ENCODE measurements around the gene TMEM61.

The TMEM61 gene

DNA sequence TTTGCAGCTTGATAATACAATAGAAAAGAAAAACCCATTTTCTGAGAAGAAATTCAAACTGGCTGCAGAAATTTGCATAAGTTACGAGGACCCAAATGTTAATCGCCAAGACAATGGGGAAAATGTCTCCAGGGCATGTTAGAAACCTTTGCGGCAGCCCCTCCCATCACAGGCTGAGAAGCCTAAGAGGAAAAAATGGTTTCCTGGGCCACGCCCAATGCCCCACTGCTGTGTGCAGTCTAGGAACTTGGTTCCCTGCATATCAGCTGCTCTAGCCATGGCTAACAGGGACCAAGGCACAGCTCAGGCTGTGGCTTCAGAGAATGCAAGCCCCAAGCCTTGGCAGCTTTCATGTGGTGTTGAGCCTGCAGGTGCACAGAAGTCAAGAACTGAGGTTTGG lies 37.5 kb upstream of the TMEM61 start:
- H3K4me3 ChIP-seq (ENCODE audit: low read depth, low read length), result no peak overlapping the region
- TF ChIP-seq, protein P1, sequence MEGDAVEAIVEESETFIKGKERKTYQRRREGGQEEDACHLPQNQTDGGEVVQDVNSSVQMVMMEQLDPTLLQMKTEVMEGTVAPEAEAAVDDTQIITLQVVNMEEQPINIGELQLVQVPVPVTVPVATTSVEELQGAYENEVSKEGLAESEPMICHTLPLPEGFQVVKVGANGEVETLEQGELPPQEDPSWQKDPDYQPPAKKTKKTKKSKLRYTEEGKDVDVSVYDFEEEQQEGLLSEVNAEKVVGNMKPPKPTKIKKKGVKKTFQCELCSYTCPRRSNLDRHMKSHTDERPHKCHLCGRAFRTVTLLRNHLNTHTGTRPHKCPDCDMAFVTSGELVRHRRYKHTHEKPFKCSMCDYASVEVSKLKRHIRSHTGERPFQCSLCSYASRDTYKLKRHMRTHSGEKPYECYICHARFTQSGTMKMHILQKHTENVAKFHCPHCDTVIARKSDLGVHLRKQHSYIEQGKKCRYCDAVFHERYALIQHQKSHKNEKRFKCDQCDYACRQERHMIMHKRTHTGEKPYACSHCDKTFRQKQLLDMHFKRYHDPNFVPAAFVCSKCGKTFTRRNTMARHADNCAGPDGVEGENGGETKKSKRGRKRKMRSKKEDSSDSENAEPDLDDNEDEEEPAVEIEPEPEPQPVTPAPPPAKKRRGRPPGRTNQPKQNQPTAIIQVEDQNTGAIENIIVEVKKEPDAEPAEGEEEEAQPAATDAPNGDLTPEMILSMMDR (IDR thresholded peaks at IDR 0.05; ENCODE audit: borderline replicate concordance, insufficient read depth, low read depth, low read length), result no peak

DNA sequence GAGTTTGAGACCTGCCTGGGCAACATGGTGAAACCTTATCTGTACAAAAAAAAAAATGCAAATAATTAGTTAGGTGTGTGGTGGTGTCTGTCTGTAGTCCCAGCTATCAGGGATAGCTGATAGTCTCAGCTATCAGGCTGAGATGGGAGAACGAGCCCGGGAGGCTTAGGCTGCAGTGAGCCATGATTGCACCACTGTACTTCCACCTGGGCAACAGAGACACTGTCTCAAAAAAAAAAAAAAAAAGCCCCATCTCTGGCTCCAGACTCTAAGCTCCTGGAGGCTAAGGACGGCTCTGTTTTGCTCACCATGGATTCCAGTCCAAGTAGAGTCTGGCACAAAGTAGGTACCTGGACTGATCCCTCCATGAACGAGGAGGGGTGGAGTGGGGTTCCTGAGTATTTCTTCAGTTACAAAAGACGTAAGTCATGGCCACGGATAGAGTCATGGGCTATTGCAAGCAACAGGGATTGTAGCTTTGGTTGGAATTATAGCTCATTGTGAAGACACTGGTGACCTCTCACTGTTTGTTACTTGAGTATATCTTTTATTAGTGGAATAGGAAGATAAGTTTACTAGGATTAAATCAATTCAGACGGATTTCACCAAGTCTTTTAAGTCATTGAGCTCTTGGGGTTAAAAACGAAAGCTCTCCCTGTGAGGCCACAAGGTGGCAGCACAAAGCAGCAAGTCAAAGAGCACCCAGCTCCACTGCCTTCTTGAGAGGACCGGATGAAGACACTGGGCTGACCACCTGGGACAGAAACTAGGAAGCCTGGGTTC lies 35.6 kb upstream of the TMEM61 start:
- H3K4me3 ChIP-seq (ENCODE audit: low read depth, low read length), result no peak overlapping the region
- TF ChIP-seq, protein P1 (IDR thresholded peaks at IDR 0.05; ENCODE audit: borderline replicate concordance, insufficient read depth, low read depth, low read length), result peak; percentile 73

DNA sequence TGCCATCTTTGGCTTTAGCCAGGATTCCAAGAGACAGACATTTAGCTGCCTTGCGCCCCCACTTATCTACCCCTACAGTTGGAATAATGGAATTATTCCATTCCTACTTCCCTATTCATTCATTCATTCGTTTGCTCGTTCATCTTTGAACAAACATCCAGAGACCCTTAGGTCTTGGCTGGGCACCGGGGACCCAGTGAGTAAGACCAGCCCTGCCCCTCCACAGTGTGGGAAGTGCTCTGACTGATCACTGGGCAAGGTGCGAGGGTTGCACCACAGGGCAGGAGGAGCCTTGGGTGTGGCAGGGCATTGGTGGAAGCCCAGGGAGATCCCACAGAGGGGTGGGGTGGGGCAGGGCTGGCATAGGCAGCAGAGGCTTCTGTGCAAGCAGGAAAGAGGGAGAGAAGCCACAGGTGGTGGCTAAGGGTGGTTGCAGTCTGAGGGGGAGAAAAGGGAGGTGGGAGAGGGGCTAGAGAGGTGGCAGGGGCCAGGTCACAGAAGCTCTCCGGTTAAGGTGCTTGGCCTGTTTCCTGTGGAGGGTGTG lies 35.0 kb upstream of the TMEM61 start:
- H3K4me3 ChIP-seq (ENCODE audit: low read depth, low read length), result no peak overlapping the region
- TF ChIP-seq, protein P1 (IDR thresholded peaks at IDR 0.05; ENCODE audit: borderline replicate concordance, insufficient read depth, low read depth, low read length), result no peak

DNA sequence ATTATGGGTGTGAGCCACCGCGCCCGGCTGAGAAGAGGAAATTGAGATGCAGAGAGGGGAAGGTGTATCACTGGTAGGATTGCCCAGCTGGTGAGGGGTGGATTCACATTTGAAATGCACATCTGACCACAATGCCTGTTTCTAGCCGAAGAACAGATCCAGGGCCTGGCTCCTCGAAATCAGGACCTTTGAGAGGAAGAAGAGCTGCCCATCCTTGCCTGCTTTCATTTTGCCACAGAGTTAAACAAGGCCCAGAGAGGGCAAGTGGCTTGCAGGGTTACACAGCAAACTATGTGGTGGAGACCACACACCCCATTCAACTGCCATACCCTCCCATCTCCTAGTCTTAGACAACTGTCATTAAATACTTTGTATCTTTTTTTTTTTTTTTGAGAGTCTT lies 32.9 kb upstream of the TMEM61 start:
- no peak overlapping the region for H3K4me3 ChIP-seq (ENCODE audit: low read depth, low read length)
- TF ChIP-seq, protein P1 (IDR thresholded peaks at IDR 0.05; ENCODE audit: borderline replicate concordance, insufficient read depth, low read depth, low read length), result no peak

DNA sequence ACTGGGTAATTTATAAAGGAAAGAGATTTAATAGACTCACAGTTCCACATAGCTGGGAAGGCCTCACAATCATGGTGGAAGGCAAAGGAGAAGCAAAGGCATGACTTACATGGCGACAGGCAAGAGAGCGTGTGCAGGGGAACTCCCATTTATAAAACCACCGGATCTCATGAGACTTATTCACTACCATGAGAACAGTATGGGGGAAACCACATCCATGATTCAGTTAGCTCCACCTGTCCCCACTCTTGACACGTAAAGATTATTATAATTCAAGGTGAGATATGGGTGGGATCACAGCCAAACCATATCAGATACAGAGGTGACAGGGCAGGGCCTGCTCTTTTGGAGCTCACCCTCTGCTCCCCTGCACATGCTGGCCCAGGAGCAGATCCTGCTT lies 31.4 kb upstream of the TMEM61 start:
- no peak overlapping the region for H3K4me3 ChIP-seq (ENCODE audit: low read depth, low read length)
- TF ChIP-seq, protein P1 (IDR thresholded peaks at IDR 0.05; ENCODE audit: borderline replicate concordance, insufficient read depth, low read depth, low read length), result no peak

DNA sequence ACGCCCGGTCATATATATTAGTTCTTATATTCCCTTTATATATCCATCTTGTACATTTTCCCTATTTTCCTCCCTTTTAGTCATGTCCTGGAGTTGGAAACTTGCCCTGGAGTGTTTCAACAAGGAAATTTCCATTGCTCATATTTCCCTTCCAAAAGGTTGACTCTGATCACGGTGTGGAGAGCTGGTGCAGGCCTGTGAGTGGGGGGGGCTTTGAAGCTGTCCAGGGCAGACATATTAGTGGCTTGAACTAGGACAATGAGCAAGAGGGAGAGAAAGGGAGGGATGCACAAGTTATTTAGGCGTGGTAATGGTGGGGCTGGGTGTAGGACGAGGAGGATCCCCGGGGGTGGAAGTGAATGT lies 30.4 kb upstream of the TMEM61 start:
- TF ChIP-seq, protein P1 (IDR thresholded peaks at IDR 0.05; ENCODE audit: borderline replicate concordance, insufficient read depth, low read depth, low read length), result no peak
- H3K4me3 ChIP-seq (ENCODE audit: low read depth, low read length), result no peak overlapping the region

Data from GM12875 (cell line).